HCT116 (cell line): ENCODE data around the gene CUZD1. TPM values are rescaled to one million over a fixed set of nuclear protein-coding genes. Genes with fewer than 3 reads are reported as not detected.

Experiments
- ATAC-seq: fragments of 200-7000 bp; cut with Tn5 transposase; 2 replicates; pipeline ENCODE4 v1.9.1; 2020; ENCODE audit warnings: mild to moderate bottlenecking, moderate library complexity
- BruUV-seq: library from RNA; stranded (reverse); fragments of 400-500 nt; replicated peaks from 2 replicates; lab custom pipeline; 2021; lab: Mats Ljungman, UMichigan
- CTCF ChIA-PET: fragments of 300-600 bp; sonication (Branson Sonifier 250); formaldehyde crosslinking; loops from one replicate; lab custom pipeline; 2021; ENCODE audit warnings: antibody characterized with exemption; lab: Charles Lee
- POLR2A ChIA-PET: fragments of 300-600, 350-600 bp; sonication (Branson Sonifier 250); formaldehyde crosslinking; loops from one replicate; lab custom pipeline; 2021; ENCODE audit warnings: antibody characterized with exemption; lab: Charles Lee
- RAD21 ChIA-PET, 2 experiments: fragments of 300-600 bp; sonication (Branson Sonifier 250); formaldehyde crosslinking; loops; one replicate each; lab custom pipeline; 2023; ENCODE audit warnings: low total read pairs in 2 of 2; ENCODE audit not compliant: uncharacterized antibody in 2 of 2, unreplicated experiment in 2 of 2, low non-redundant PET in 1 of 2; lab: Charles Lee
- DNase-seq: peaks from one replicate; pipeline ENCODE4 v3.0.0-alpha.2; 2010; ENCODE audit warnings: low read depth, low spot score
- H2AFZ ChIP-seq: fragments of 200-600 bp; shearing (Covaris generic), sonication (generic); 2 replicates; pipeline ENCODE4 v1.6.1; 2017; ENCODE audit warnings: low read depth, mixed run types, mixed read lengths, antibody characterized with exemption, low read length; ENCODE audit not compliant: poor library complexity, severe bottlenecking
- H3K27ac ChIP-seq: 2 replicates; pipeline ENCODE4 v1.5.1; 2012; ENCODE audit warnings: low read depth, low read length
- H3K27me3 ChIP-seq: fragments of 200-600 bp; sonication (generic); 2 replicates; pipeline ENCODE4 v1.6.1; 2016; ENCODE audit warnings: mixed run types, low read length, mixed read lengths; ENCODE audit not compliant: insufficient read depth
- H3K36me3 ChIP-seq, 2 experiments: fragments of 200-500 bp in 1 of 2; fragments of 200-600 bp in 1 of 2; sonication (Bioruptor generic) in 1 of 2; sonication (generic) in 1 of 2; 2 replicates each; pipeline versions ENCODE4 v1.5.1 to v1.6.1; 2014 to 2016; ENCODE audit warnings: low read length in 2 of 2, inconsistent platforms in 1 of 2, mixed read lengths in 1 of 2, mixed run types in 1 of 2; ENCODE audit not compliant: insufficient read depth in 2 of 2, control insufficient read depth in 1 of 2
- H3K4me1 ChIP-seq, 2 experiments: fragments of 200-600 bp in 1 of 2; sonication (generic) in 1 of 2; 2 replicates each; pipeline versions ENCODE4 v1.5.1 to v1.6.1; 2012 to 2017; ENCODE audit warnings: low read length in 2 of 2, inconsistent platforms in 1 of 2, mild to moderate bottlenecking in 1 of 2, mixed read lengths in 1 of 2, mixed run types in 1 of 2, moderate library complexity in 1 of 2; ENCODE audit not compliant: insufficient read depth in 2 of 2, control insufficient read depth in 1 of 2
- H3K4me2 ChIP-seq: fragments of 200-600 bp; sonication (generic); 2 replicates; pipeline ENCODE4 v1.6.1; 2017; ENCODE audit warnings: mixed run types, low read length, mixed read lengths
- H3K4me3 ChIP-seq, 2 experiments: fragments of 200-600 bp in 1 of 2; sonication (generic) in 1 of 2; replicated peaks in 1 of 2; 2 replicates each; pipeline ENCODE4 v1.5.1; 2011 to 2016; ENCODE audit warnings: low read length in 2 of 2, control low read depth in 1 of 2, low read depth in 1 of 2, mild to moderate bottlenecking in 1 of 2, mixed read lengths in 1 of 2, mixed run types in 1 of 2
- H3K79me2 ChIP-seq: fragments of 200-600 bp; sonication (generic); 2 replicates; pipeline ENCODE4 v1.6.1; 2017; ENCODE audit warnings: mild to moderate bottlenecking, mixed run types, low read length, moderate library complexity, mixed read lengths; ENCODE audit not compliant: insufficient read depth
- H3K9ac ChIP-seq: fragments of 200-600 bp; sonication (generic); 2 replicates; pipeline ENCODE4 v1.6.1; 2016; ENCODE audit warnings: low read length, mixed read lengths
- H3K9me2 ChIP-seq: fragments of 200-600 bp; sonication (generic), shearing (Covaris generic); 2 replicates; pipeline ENCODE4 v1.6.1; 2017; ENCODE audit warnings: mixed run types, mild to moderate bottlenecking, moderate library complexity; ENCODE audit not compliant: insufficient read depth
- H3K9me3 ChIP-seq, 2 experiments: fragments of 200-500 bp in 1 of 2; fragments of 200-600 bp in 1 of 2; sonication (Bioruptor generic) in 1 of 2; sonication (generic) in 1 of 2; 2 replicates each; pipeline ENCODE4 v1.6.1; 2014 to 2017; ENCODE audit warnings: low read length in 2 of 2, mixed read lengths in 2 of 2, inconsistent platforms in 1 of 2, low read depth in 1 of 2, mild to moderate bottlenecking in 1 of 2, mixed run types in 1 of 2, moderate library complexity in 1 of 2; ENCODE audit not compliant: control insufficient read depth in 1 of 2, insufficient read depth in 1 of 2
- H4K20me1 ChIP-seq: fragments of 200-600 bp; sonication (generic), shearing (Covaris generic); 2 replicates; pipeline ENCODE4 v1.6.1; 2017; ENCODE audit warnings: mixed run types, mild to moderate bottlenecking, moderate library complexity; ENCODE audit not compliant: insufficient read depth
- ATF3 ChIP-seq: IDR thresholded peaks from 2 replicates; pipeline ENCODE4 v1.6.1; 2012
- CEBPB ChIP-seq: IDR thresholded peaks from 2 replicates; pipeline ENCODE4 v1.6.1; 2012; ENCODE audit warnings: low read depth
- CTCF ChIP-seq, 3 experiments: fragments of 200-600 bp in 1 of 3; sonication (generic) in 1 of 3; IDR thresholded peaks in 2 of 3; conservative IDR thresholded peaks in 1 of 3; 2 replicates each; pipeline ENCODE4 v1.5.1; 2012 to 2017; ENCODE audit warnings: low read depth in 2 of 3, low read length in 2 of 3, antibody characterized with exemption in 1 of 3, borderline replicate concordance in 1 of 3, control low read depth in 1 of 3, mild to moderate bottlenecking in 1 of 3, mixed read lengths in 1 of 3, mixed run types in 1 of 3, moderate library complexity in 1 of 3; ENCODE audit not compliant: insufficient read depth in 1 of 3
- EGR1 ChIP-seq: IDR thresholded peaks from 2 replicates; pipeline ENCODE4 v1.6.1; 2012; ENCODE audit warnings: low read depth
- EZH2phosphoT487 ChIP-seq: fragments of 200-600 bp; IDR thresholded peaks from 2 replicates; pipeline ENCODE4 v1.6.1; 2018; ENCODE audit warnings: antibody characterized with exemption, borderline replicate concordance
- FOSL1 ChIP-seq: IDR thresholded peaks from 2 replicates; pipeline ENCODE4 v1.6.1; 2012; ENCODE audit warnings: low read depth
- JUND ChIP-seq: IDR thresholded peaks from 2 replicates; pipeline ENCODE4 v1.6.1; 2012
- MAX ChIP-seq: IDR thresholded peaks from 2 replicates; pipeline ENCODE4 v1.6.1; 2012
- POLR2A ChIP-seq: IDR thresholded peaks from 2 replicates; pipeline ENCODE4 v1.7.0; 2011; ENCODE audit warnings: borderline replicate concordance; ENCODE audit not compliant: insufficient read depth, insufficient read length; ENCODE audit errors: extremely low read depth
- REST ChIP-seq: IDR thresholded peaks from 2 replicates; pipeline ENCODE4 v1.6.1; 2012; ENCODE audit warnings: low read depth
- SIN3A ChIP-seq: IDR thresholded peaks from 2 replicates; pipeline ENCODE4 v1.6.1; 2012; ENCODE audit warnings: low read depth
- SP1 ChIP-seq: IDR thresholded peaks from 2 replicates; pipeline ENCODE4 v1.6.1; 2012; ENCODE audit warnings: low read depth
- SRF ChIP-seq: IDR thresholded peaks from 2 replicates; pipeline ENCODE4 v1.6.1; 2012; ENCODE audit warnings: low read depth
- YY1 ChIP-seq: IDR thresholded peaks from 2 replicates; pipeline ENCODE4 v1.6.1; 2011; ENCODE audit warnings: low read length, low read depth, moderate library complexity, mild to moderate bottlenecking; ENCODE audit not compliant: insufficient replicate concordance; ENCODE audit errors: extremely low read depth
- ZFX ChIP-seq: fragments of 450-650 bp; IDR thresholded peaks from 2 replicates; pipeline ENCODE4 v1.6.1; 2017
- ZNF274 ChIP-seq: fragments of 200-500 bp; sonication (Bioruptor generic); IDR thresholded peaks from 2 replicates; pipeline ENCODE4 v1.6.1; 2014; ENCODE audit warnings: mild to moderate bottlenecking, low read depth, low read length, inconsistent platforms
- intact Hi-C: fragments of 100-400 bp; cut with micrococcal nuclease; formaldehyde crosslinking; loops from 2 replicates; pipeline ENCODE4 v1.10.0; 2022
- total RNA-seq: library from RNA; stranded (reverse); gene quantifications from one replicate; pipeline ENCODE4 v1.2.1, GENCODE V29; 2021; ENCODE audit not compliant: unreplicated experiment

CUZD1 gene
- total RNA-seq, 1 experiment from 2014 or later = 1.7 TPM

GRCh38 chr10:122822973-122823690, 22.5 kb downstream of the CUZD1 start:
- H3K9me3 ChIP-seq = no peaks in the 10 kb centered on the region
- peaks cover 85% of the 10 kb centered on the region for H3K27me3 ChIP-seq
- ChIA-PET CTCF (no interaction called here), RAD21 (no interaction called here), POLR2A (no interaction called here)
- no peaks in the 10 kb centered on the region for H3K79me2 ChIP-seq
- H3K4me1 ChIP-seq = no peaks in the 10 kb centered on the region
- H3K9ac ChIP-seq = no peak overlapping the region
- ATAC-seq = no peak
- DNase-seq = no peak
- H3K4me3 ChIP-seq = no peak overlapping the region
- TF ChIP-seq SP1 (no peak), CTCF (IDR thresholded peaks at IDR 0.05 in 2 of 3, conservative IDR thresholded peaks at IDR 0.05 in 1 of 3; ENCODE audit: borderline replicate concordance in 1 of 3, insufficient read depth in 1 of 3, low read depth in 2 of 3, low read length in 2 of 3) (no peak), FOSL1 (no peak), SIN3A (no peak), JUND (no peak), EGR1 (no peak), MAX (no peak), ATF3 (no peak), EZH2phosphoT487 (no peak), SRF (no peak), REST (no peak), YY1 (no peak), ZNF274 (no peak), POLR2A (no peak), CEBPB (no peak), ZFX (no peak)
- intact Hi-C loops = no loop called here
- H2AFZ ChIP-seq = no peak overlapping the region
- H4K20me1 ChIP-seq = no peaks in the 10 kb centered on the region
- no peaks in the 10 kb centered on the region for H3K36me3 ChIP-seq
- H3K4me2 ChIP-seq = no peak overlapping the region
- no peaks in the 10 kb centered on the region for H3K9me2 ChIP-seq
- BruUV-seq = no TSS peak
- no peak overlapping the region for H3K27ac ChIP-seq
